NCI-H1417 (cell line): ENCODE results near the gene EIPR1.

Source experiments
- DNase-seq, 3 experiments: peaks; one replicate each; lab custom pipeline; 2025; lab: John Stamatoyannopoulos, UW

Gene EIPR1

DNA sequence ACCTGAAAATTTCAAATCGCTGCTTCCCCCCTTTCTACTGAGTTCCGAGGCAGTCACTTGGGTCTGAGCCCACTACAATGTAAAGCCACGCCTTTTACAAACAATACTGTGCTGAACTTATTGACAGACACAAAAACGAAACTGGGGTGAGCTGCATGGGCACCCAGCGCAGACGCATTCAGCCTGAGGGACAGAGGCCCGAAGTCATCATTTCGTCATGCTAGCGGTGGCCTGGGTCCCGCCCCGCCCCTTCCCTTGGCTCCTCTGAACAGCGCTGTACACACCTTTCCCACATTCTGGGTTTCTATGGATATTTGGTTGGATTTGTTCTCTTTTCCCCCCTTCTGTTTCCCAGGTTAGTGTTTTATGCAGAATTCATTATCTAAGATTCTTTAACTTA, 71.7 kb downstream of the EIPR1 start:
- DNase-seq = no peak

DNA sequence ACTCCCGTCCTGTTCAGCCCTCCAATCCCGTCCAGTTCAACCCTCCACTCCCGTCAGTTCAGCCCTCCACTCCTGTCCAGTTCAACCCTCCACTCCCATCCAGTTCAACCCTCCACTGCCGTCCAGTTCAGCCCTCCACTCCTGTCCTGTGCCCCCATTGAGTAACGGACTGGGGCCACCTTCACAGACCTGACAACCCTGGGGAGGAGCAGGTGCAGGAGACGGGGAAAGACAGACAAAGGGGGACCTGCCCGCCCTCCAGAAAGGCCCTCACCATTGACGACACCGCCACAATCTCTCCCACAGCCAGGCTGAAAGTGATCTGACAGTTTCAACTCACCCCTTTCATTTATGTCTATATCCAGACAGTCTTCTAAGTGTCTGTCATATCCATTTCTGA, 72.2 kb downstream of the EIPR1 start:
- DNase-seq = no peak

DNA sequence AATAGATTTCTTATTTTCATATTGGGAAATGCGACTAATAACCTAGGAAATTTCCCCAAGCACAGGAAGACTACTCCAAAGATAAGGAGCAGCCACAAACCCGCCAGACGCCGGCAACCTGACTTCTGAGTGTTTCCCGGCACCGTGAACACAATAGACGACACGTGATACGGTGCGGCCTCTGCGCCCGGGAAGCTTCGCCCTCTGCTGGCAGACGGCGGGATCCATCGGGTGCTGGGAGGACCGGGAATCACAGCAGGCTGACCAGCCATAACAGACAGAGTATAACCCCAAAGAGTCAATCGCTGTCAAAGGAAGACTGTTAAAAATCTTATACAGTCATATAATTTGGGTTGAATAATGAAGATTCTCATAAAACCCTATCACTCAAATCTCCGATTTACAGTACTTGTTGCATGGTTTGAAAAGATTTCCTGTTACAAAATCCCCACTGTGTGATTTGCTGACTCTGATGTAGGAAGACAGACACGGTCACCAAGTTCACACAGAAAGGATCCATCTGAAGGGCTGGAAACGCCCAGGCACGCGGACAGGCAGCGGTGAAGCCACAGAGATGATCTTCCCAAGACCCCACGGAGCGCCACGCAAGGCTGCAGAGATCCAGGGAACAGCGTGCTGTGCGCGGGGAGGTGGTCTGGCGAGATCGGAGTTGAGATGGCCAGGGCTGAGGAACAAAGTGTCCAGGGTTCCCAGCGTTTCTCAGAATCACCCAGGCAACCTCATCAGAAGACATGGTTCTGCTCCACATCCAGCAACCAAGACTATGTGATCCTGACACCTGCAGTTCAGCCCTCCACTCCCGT, 73.8 kb downstream of the EIPR1 start:
- peak; percentile 88 to 96 (median 95) for DNase-seq

DNA sequence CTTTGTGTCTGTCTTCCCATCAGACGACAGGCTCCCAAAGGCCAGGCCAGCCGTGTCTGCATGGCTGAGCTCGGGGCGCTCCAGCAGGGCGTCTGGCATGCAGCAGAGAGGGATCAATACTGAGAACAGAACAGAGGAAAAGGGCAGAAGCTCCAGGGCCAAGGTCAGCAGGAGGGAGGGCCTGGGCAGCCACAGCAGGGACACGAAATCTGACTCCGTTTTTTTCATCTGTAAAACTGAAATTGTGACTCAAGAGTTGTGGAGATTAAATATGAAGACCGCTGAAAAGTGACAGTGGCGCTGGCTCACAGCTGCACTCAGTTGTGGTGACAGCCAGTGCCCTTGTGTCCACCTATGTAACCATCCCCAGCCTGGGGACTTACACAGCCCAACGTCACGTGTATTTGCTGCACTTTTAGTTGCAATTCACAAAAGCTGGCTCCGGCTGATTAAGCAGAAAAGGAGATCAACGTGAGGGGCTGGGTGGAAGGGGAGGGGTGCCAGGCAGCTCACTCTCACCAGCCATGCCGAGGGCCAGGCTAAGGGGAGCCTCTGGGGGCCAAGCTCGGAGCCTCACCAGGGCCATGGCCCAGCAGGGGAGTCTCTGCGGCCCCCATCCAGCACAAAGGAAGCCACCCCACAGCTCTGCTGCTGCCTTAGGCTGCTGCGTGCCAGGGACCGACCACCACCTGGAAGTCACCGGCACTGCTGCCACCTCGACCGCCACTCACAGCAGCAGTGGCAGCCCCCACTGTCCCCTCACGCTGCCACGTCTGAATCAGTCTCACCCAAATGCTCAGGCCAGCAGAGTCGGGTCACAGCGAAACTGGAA, 74.7 kb downstream of the EIPR1 start:
- DNase-seq = peak; percentile 73 to 89 (median 81)

DNA sequence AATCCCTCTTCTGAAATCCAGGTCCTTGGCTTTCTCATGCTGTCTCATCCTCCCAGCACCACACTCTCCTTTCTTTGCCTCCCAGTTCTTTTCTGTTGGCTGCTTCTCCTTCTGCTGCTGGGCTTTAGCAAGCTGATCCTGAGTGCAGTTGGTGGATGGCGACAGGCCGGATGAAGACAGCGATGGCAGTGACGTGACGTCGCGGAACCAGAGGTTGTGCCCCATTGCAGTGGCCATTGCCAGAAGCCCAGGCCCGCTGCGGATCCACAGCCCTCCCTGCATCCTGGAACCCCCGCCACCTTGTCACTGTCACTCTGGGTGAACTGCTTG, 75.2 kb downstream of the EIPR1 start:
- DNase-seq = no peak

DNA sequence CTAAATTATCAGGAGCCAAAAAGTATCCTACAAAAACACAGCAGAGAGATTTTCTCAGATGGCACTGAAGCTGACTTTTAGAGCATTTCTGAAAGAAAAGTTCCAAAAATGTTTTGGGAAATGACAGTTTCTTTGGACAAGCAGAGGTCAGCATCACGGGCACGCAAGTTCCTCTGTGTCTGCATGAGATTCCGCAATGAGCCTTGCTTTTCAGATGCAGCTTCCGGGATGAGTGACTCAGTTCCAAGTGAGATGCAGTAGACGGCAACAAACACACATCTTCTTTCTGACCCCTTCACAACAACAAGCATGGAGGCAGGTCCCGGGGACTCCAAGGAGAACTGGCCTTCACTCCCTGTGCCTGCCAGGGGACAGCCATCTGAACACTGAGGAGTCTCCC, 76.6 kb downstream of the EIPR1 start:
- no peak for DNase-seq

DNA sequence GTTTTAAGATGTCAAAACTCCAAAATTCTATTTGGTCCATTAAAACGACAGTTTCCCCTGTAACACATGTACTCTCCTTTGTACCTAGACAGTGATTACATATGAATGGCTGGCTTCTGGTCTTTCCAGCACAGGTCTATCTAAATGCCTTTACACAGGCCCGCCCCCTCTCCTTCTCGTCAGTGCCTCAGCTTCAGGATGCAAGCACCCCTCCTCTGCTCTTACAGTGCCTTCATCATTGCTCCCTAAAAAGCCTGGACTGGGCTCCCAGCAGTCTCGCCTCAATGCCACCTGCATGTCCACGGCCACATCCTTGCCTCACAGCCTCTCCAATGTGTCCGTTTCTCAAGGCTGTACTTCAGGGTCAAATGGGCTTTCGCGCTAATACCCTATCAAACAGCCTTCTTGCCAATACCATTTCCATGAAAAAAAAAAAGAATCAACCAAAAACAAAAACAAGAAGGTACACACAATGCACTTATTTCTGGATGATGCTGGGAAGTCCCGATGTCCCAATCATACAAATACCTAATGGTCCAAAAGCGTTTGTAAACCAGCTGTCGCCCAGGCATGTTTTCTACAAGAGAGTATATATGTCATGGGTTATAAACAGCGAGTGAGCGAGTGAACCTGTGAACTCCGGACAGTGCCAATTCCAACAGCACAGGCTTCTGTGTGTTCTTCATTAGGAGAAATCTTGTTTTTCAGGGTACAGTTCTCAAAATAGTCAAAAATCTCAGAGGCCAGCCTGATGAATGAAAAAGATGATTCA, 77.2 kb downstream of the EIPR1 start:
- no peak for DNase-seq

DNA sequence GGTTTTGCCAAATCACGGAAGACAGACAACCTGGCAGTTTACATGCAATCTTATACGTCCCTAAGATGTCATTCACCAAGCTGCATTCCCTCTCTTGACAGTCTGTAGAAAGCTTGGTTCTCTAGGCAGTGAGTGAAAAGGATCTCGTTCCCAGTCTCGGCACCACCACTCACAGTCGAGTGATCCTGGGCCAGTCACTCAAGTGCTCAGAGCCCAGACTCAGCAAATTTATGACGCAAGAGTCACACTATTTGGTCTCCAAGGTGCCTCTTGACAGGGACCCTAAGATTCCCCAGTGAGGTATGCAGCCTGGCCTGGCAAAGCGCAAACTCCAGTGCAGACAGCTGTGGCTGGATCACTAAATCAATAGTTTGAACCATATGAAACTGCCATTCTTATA, 77.9 kb downstream of the EIPR1 start:
- peak in 1 of 3 experiments; percentile 52 for DNase-seq

DNA sequence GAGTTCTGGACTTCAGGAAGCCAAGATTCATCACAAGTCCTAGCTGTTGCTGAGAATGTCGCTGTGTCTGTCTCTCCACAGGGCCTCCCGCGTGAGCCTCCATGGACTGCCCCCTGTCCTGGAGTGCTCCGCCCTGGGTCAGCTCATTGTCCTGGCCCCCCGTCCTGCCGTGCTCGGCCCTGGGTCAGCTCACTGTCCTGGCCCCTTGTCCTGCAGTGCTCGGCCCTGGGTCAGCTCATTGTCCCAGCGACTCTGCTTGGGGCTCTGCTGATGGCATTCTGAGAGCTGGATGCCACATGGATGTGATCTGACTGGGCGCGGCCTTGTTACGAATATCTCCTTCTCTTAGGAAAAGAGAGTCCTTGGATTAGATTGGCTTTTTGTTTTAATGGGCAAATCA, 78.5 kb downstream of the EIPR1 start:
- DNase-seq = no peak

DNA sequence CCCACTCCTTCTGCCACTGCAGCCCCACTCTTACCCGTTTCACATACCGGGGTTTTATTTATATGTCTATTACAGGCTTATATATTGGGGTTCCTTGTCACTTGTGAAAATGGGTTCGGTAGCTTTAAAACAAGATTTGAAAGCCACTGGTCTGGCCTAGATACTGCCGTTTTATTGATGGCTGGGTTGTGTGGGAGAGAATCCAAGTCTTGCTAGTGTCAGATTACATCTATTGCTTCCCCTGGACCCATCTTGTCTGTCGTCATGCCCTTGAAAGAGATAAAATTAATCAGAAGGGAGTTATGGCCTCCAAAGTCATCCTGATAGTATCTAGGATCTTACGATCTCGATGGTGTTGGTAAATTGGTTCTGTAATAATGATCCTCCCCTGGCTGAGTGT, 79.4 kb downstream of the EIPR1 start:
- DNase-seq = no peak

DNA sequence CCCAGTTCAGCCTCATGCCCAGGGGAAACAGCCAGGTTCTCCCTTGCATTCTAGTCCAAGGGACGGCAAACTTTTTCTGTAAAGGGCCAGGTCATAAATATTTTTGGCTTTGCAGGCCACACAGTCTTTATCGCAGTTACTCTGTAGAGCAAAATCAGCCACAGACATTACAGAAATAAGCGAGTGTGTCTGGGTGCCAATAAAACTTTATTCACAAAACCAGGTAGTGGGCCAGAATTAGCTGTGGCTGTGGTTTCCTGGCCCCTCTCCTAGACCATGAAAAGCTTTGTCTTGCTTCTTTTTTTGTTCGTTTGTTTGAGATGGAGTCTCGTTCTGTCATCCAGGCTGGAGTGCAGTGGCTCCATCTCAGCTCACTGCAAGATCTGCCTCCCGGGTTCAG, 80.1 kb downstream of the EIPR1 start:
- no peak for DNase-seq

DNA sequence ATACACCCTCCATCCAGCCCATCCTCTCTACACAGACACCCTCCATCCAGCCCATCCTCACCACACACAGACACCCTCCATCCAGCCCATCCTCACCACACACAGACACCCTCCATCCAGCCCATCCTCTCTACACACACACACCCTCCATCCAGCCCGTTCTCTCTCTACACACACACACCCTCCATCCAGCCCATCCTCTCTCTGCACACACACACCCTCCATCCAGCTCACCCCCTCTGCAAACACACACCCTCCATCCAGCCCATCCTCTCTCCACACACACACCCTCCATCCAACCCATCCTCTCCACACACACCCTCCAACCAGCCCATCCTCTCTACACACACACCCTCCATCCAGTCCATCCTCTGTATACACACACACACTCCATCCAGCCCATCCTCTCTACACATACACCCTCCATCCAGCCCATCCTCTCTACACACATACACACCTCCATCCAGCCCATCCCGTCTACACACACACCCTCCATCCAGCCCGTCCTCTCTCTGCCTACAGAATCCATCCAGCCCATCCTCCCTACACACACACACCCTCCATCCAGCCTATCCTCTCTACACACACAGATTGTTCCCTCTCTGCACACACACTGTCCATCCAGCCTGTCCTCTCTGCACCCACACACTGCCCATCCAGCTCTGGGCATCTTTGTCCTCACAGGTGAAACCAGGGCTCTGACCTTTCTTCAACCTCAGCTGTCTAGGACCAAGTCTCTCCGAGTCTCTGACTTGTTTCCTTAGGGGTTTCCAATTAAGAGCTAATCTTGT, 81.2 kb downstream of the EIPR1 start:
- peak in 1 of 3 experiments; percentile 32 for DNase-seq

DNA sequence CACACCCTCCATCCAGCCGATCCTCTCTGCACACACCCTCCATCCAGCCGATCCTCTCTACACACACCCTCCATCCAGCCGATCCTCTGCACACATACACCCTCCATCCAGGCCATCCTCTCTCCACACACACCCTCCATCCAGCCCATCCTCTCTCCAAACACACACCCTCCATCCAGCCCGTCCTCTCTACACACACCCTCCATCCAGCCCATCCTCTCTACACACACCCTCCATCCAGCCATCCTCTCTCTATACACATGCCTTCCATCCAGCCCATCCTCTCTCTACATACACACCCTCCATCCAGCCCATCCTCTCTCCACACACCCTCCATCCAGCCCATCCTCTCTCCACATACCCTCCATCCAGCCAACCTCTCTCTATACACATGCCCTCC, 83.1 kb downstream of the EIPR1 start:
- DNase-seq = no peak

DNA sequence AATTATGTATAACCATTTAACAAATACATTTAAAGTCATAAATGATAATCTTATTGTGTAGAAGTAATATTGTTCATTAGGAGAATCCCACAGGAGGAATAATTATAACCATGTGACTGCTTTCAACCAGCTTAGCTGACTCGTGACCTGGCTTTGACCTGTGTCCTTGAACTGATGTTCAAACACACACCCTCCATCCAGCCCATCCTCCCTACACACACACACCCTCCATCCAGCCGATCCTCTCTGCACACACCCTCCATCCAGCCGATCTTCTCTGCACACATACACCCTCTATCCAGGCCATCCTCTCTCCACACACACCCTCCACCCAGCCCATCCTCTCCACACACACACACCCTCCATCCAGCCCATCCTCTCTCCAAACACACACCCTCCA, 83.5 kb downstream of the EIPR1 start:
- peak; percentile 42 to 77 (median 51) for DNase-seq

DNA sequence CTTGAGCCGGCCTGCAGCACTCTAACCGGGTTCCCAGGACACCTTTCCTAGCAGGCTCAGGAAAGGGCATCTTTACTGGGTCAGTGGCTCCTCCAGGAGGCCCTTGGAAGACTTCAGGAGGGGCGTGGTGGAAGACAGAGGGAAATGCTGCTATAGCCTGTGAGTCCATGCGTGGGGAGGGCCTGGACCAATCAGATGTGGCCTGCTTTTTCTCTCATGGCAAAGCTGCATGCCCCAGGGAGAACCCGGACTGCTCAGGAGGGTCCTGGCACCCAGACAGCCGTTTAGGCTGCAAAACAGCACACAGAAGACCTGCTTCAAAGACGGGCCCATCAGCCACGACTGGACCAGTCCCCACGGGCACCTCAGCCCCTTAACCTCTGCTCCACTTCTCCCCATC, 84.4 kb downstream of the EIPR1 start:
- DNase-seq = peak in 1 of 3 experiments; percentile 46

DNA sequence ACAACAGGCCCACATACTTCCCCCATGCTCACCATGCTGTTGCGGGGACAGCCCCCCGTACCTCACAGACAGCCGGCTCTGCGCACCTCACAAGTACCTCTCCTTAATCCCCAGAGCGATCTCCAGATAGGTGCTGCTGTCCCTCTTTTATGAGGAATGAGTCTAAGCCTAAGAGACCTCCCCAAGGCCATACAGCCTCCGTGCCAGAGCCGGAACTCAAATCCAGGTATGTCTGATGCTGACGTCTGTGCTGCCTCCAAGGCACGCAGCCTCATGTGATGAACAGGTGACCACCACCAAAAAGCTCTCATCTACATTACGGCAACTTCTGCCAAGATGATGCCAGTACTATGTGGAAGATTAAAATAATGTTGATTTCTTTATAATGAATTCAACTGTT, 85.2 kb downstream of the EIPR1 start:
- DNase-seq = no peak

DNA sequence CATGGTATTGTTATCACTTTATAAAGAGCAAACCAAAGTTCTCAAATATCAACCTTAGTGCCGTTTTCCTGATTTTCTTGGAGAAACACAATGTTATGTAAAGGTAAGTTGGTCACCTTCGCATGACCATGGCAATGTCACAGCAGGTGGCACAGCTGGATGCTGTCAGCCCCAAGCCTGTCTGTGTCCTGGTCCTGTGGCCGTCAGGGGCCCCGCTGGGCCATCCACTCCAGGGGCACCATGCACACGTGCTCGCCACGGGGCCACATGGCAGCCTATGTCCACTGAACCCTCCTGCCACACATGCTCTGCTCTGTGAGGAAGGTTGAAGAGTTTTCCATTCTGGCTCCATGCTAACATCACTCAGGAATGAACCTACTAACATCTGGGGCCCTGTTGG, 85.9 kb downstream of the EIPR1 start:
- DNase-seq = no peak

DNA sequence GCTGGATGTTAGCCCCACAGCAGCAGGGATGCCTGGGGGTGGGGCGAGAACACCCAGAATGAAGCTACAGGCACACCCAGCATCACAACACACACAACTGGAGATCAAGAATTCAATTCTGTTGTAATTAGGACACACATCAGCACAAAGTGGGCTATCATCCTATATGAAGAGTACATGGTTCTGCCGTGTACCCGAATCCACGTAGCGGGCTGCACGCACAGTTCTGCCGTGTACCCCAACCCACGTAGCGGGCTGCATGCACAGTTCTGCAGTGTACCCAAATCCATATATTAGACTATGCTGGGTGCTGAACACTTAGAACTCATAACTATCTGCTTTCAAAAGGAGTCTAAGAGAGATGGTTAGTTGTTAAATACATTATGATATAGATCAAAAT, 86.5 kb downstream of the EIPR1 start:
- no peak for DNase-seq

DNA sequence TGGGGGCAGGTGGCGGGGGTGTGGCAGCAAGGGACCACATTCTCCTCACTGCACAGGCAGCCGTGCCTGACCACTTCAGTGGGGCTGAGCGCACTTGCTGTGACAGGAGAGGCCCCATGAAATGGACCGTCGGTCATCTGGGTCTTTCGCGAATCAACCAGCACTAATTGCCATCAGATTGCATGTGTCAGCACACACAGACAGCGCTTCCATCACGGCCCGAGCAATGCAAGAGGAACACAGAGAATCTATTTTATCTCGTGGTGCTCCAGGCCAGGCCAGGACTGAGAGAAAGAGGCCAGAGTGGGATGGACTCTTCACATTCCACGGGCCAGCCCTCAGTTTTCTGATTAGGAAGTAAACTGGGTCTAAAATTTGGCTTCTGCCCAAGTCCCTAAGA, 87.0 kb downstream of the EIPR1 start:
- peak in 2 of 3 experiments; percentile 38 to 52 for DNase-seq

DNA sequence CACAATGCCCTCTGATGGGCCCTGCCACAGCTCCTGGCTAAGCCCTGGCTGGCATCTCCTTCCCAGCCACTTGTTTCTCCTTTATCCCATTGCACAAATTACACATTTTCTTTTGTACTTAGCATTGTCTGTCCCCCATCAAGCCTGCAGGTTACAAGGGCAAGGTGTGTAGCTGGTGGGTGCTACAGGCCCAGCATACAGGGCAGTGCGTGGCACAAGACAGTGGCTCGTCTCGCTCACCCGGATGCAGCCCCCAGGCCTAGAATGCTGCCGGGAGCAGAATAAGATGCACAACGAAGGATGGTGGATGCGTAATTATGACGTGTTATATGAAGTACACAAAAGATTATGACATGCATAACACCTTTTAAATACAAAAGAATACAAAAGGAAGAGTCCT, 87.6 kb downstream of the EIPR1 start:
- no peak for DNase-seq

DNA sequence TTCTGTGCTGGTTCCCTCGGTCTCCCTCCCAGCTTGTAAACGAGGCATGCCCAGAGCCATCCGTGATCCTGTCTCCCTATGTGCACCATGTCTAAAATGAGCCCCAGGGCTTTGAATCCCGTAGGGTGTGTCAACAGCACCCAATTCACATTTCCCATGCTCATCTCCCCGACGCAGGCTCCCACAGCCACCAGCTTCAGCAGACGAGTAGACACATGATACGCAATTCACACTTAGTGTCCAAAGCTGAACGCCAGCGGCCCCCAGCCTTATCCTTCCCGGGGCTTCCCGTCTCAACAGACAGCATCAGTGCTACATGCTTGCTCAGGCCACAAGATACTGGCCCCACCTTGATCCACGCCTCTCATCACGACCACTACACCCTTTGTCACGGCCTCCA, 88.1 kb downstream of the EIPR1 start:
- DNase-seq = peak in 1 of 3 experiments; percentile 81

DNA sequence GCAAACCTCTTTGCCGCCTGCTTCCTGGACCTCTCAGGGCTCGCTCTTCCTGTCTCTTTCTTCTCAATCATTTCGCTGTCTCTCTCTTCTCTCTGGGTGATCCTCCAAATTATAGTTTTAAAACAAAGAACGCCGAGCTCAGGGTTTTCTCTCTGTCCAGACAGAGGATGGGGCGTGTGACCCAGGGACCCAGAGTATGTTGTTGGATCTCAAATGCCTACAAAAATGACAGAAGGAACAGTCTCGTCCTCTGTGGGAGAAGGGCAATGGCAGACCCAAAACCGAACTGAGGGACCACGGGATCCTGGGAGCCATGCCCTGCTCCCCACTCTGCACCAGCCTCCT, 88.5 kb downstream of the EIPR1 start:
- DNase-seq = peak in 1 of 3 experiments; percentile 78
